ENCODE results near the gene ZNF486. TPM values are rescaled to one million over a fixed set of nuclear protein-coding genes. Genes with fewer than 3 reads are reported as not detected.

ZNF486 gene
- total RNA-seq, 1 donor from 2014 or later: 7.2 TPM

Other genes with a start within 250 kb of the ZNF486 start
- gene ZNF682, start 127.7 kb upstream of the ZNF486 start, total RNA-seq: 6.0 and 6.9 TPM in 2 replicates
- 3.0 and 3.4 TPM in 2 replicates for gene ZNF90, start 89.2 kb upstream of the ZNF486 start, total RNA-seq